Inferior parietal cortex (tissue), 1 donor: Measurements from ENCODE around the gene NFIA.
"Not testable (repeated sequence)": the region's sequence is repeated elsewhere in the genome, so short reads cannot be mapped to it uniquely, and the experiment has no call there.

ENCODE experiments used
- DNase-seq: peaks from one replicate; pipeline ENCODE4 v3.0.0-alpha.2; 2016; ENCODE audit errors: extremely low spot score

NFIA gene

GRCh38 chr1:61271412-61271789, 189.0 kb downstream of the NFIA start:
- DNase-seq = no peak

GRCh38 chr1:61273167-61273705, 190.9 kb downstream of the NFIA start:
- DNase-seq = no peak

GRCh38 chr1:61273861-61274260, 191.5 kb downstream of the NFIA start:
- DNase-seq = no peak

- no peak for DNase-seq
Measured at GRCh38 chr1:61274939-61275338, 192.6 kb downstream of the NFIA start.

GRCh38 chr1:61276246-61276645, 193.9 kb downstream of the NFIA start:
- DNase-seq = no peak

- DNase-seq = no peak
Measured at GRCh38 chr1:61277121-61277690, 194.8 kb downstream of the NFIA start.

GRCh38 chr1:61278503-61278902, 196.1 kb downstream of the NFIA start:
- not testable (repeated sequence) for DNase-seq

GRCh38 chr1:61278966-61279365, 196.6 kb downstream of the NFIA start:
- no peak for DNase-seq

- DNase-seq = no peak
Measured at GRCh38 chr1:61279570-61279969, 197.2 kb downstream of the NFIA start.

- DNase-seq = no peak
Measured at GRCh38 chr1:61280452-61280851, 198.1 kb downstream of the NFIA start.

- no peak for DNase-seq
Measured at GRCh38 chr1:61282387-61282786, 200.0 kb downstream of the NFIA start.

GRCh38 chr1:61284248-61284854, 202.0 kb downstream of the NFIA start:
- no peak for DNase-seq

- DNase-seq = no peak
Measured at GRCh38 chr1:61284936-61285335, 202.6 kb downstream of the NFIA start.

- no peak for DNase-seq
Measured at GRCh38 chr1:61285371-61285885, 203.1 kb downstream of the NFIA start.

- no peak for DNase-seq
Measured at GRCh38 chr1:61287014-61287413, 204.7 kb downstream of the NFIA start.

GRCh38 chr1:61287734-61288133, 205.4 kb downstream of the NFIA start:
- DNase-seq = no peak

- no peak for DNase-seq
Measured at GRCh38 chr1:61289232-61290098, 207.1 kb downstream of the NFIA start.

- DNase-seq = no peak
Measured at GRCh38 chr1:61290525-61290924, 208.2 kb downstream of the NFIA start.

- DNase-seq = no peak
Measured at GRCh38 chr1:61293197-61293596, 210.8 kb downstream of the NFIA start.

- no peak for DNase-seq
Measured at GRCh38 chr1:61293986-61294504, 211.7 kb downstream of the NFIA start.

GRCh38 chr1:61294930-61295329, 212.6 kb downstream of the NFIA start:
- DNase-seq = no peak

GRCh38 chr1:61295818-61296537, 213.6 kb downstream of the NFIA start:
- no peak for DNase-seq
